Mesendoderm (in vitro differentiated cells): ENCODE results near the gene LINGO4.

ENCODE experiments used
- DNase-seq: peaks from one replicate; pipeline ENCODE4 v3.0.0; 2013
- H2AK5ac ChIP-seq: 2 replicates; pipeline ENCODE4 v1.6.1; 2013; ENCODE audit warnings: low read length, inconsistent platforms
- H2BK120ac ChIP-seq: 2 replicates; pipeline ENCODE4 v1.6.1; 2013; ENCODE audit warnings: low read depth, mild to moderate bottlenecking, low read length, moderate library complexity, mixed read lengths
- H2BK15ac ChIP-seq: replicated peaks from 2 replicates; pipeline ENCODE4 v1.6.1; 2013; ENCODE audit warnings: low read depth, mild to moderate bottlenecking, moderate library complexity
- H2BK5ac ChIP-seq: 2 replicates; pipeline ENCODE4 v1.6.1; 2013; ENCODE audit warnings: low read length, inconsistent platforms
- H3K18ac ChIP-seq: 2 replicates; pipeline ENCODE4 v1.6.1; 2013; ENCODE audit warnings: mild to moderate bottlenecking, low read length, mixed read lengths
- H3K23ac ChIP-seq: one replicate; pipeline ENCODE4 v1.6.1; 2013; ENCODE audit warnings: low read length
- H3K27ac ChIP-seq: 2 replicates; pipeline ENCODE4 v1.5.1; 2013; ENCODE audit warnings: low read depth, mild to moderate bottlenecking, inconsistent platforms, low read length, moderate library complexity
- H3K27me3 ChIP-seq: 2 replicates; pipeline ENCODE4 v1.6.1; 2013; ENCODE audit warnings: low read length, control low read depth, mild to moderate bottlenecking, inconsistent platforms; ENCODE audit not compliant: insufficient read depth, poor library complexity
- H3K36me3 ChIP-seq: 2 replicates; pipeline ENCODE4 v1.6.1; 2013; ENCODE audit warnings: low read length, inconsistent platforms; ENCODE audit not compliant: control insufficient read depth, insufficient read depth
- H3K4ac ChIP-seq: one replicate; pipeline ENCODE4 v1.6.1; 2013; ENCODE audit warnings: low read depth, mild to moderate bottlenecking, low read length, moderate library complexity
- H3K4me1 ChIP-seq: 2 replicates; pipeline ENCODE4 v1.6.1; 2013; ENCODE audit warnings: low read depth, low read length, inconsistent platforms; ENCODE audit not compliant: control insufficient read depth
- H3K4me2 ChIP-seq: 2 replicates; pipeline ENCODE4 v1.6.1; 2013; ENCODE audit warnings: low read length
- H3K4me3 ChIP-seq: 2 replicates; pipeline ENCODE4 v1.5.1; 2013; ENCODE audit warnings: mild to moderate bottlenecking, low read length
- H3K56ac ChIP-seq: one replicate; pipeline ENCODE4 v1.6.1; 2013; ENCODE audit warnings: low read length
- H3K79me1 ChIP-seq: 2 replicates; pipeline ENCODE4 v1.6.1; 2013; ENCODE audit warnings: low read length, inconsistent platforms
- H3K79me2 ChIP-seq: 2 replicates; pipeline ENCODE4 v1.6.1; 2013; ENCODE audit warnings: mild to moderate bottlenecking, low read length; ENCODE audit not compliant: control insufficient read depth, insufficient read depth
- H3K9ac ChIP-seq: 2 replicates; pipeline ENCODE4 v1.6.1; 2013; ENCODE audit warnings: low read length, inconsistent platforms
- H4K5ac ChIP-seq: one replicate; pipeline ENCODE4 v1.6.1; 2013; ENCODE audit warnings: low read length
- H4K8ac ChIP-seq: one replicate; pipeline ENCODE4 v1.6.1; 2013; ENCODE audit warnings: low read depth, mild to moderate bottlenecking, control low read depth, low read length, moderate library complexity
- WGBS: extraction: QIAGEN DNeasy Blood & Tissue Kit; methylation state at CpG from one replicate; pipeline ENCODE4 v1.1.7; 2013; ENCODE audit warnings: low lambda C conversion rate, missing lambda C conversion rate; ENCODE audit not compliant: insufficient coverage; ENCODE audit errors: extremely low coverage; 5-methylcytosine and 5-hydroxymethylcytosine counted together

The LINGO4 gene

GRCh38 chr1:151823175-151823574 lies 18.0 kb upstream of the LINGO4 start:
- Histone ChIP-seq H3K36me3 (no peaks in the 10 kb centered on the region), H3K79me2 (no peaks in the 10 kb centered on the region), H3K27me3 (no peaks in the 10 kb centered on the region), H3K9ac (no peak overlapping the region), H4K8ac (no peak overlapping the region), H2AK5ac (no peak overlapping the region), H2BK5ac (peak overlapping the region; percentile 11), H3K4me3 (no peak overlapping the region), H2BK120ac (no peak overlapping the region), H3K4me1 (peaks cover 21% of the 10 kb centered on the region), H2BK15ac (no peak overlapping the region), H3K27ac (no peak overlapping the region), H3K23ac (no peak overlapping the region), H3K4me2 (no peak overlapping the region), H3K79me1 (no peaks in the 10 kb centered on the region), H3K18ac (no peak overlapping the region), H4K5ac (no peak overlapping the region), H3K56ac (peak overlapping the region; percentile 45), H3K4ac (no peak overlapping the region)
- no CpG with 5 or more reads among the region's 8 CpGs for WGBS
- no peak for DNase-seq

DNA sequence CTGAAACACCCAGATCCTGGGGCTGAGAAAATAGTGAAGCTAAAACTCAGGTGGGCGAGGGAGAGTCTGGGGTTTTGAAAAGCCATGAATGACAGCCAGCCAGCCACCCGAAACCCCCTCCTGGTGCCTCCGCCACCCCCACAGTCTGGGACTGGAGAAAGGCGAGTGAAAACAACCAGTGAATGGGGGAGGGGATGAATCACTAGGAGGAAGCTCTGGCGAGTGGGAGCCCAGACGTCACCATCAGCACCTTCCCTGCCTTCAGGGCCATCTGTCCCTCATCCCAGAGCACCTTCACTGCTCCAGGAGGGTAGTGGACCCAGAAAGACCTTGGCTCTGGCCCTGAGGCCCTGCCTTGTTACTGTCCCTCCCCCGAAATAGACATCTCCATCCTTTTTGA lies 17.2 kb upstream of the LINGO4 start:
- Histone ChIP-seq H3K4ac (no peak overlapping the region), H3K36me3 (no peaks in the 10 kb centered on the region), H3K27me3 (no peaks in the 10 kb centered on the region), H3K27ac (no peak overlapping the region), H3K9ac (peak overlapping the region; percentile 6), H2AK5ac (no peak overlapping the region), H3K23ac (no peak overlapping the region), H3K79me1 (no peaks in the 10 kb centered on the region), H3K56ac (peak overlapping the region; percentile 56), H4K5ac (no peak overlapping the region), H4K8ac (no peak overlapping the region), H2BK5ac (peak overlapping the region; percentile 31), H2BK120ac (no peak overlapping the region), H3K4me1 (peaks cover 19% of the 10 kb centered on the region), H2BK15ac (no peak overlapping the region), H3K4me2 (no peak overlapping the region), H3K4me3 (no peak overlapping the region), H3K18ac (no peak overlapping the region), H3K79me2 (no peaks in the 10 kb centered on the region)
- WGBS, result no CpG with 5 or more reads among the region's 7 CpGs
- peak; percentile 18 for DNase-seq

DNA sequence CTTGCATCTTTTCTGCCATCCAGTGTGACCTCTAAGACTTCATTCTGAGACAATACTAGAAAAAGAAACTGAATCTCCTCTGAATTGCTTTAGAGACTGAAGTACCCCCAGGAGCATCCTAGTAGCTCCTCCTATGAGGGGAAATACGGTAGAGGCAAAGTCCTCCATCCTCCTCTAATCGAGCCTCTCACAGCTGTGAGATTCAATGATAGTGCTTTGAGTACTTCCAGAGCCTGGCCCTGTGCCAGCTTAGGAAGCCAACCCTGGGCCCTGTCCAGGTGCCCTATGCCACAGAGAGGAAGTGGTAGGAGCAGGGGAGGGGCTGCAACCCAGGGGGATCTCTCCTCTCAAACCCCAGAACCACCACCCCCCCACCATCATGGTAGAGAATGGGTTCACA lies 15.7 kb upstream of the LINGO4 start:
- no peaks in the 10 kb centered on the region for H3K36me3 ChIP-seq
- no peak overlapping the region for H3K56ac ChIP-seq
- no peak overlapping the region for H3K4ac ChIP-seq
- WGBS, result no CpG with 5 or more reads among the region's 2 CpGs
- H3K79me2 ChIP-seq, result no peaks in the 10 kb centered on the region
- no peak overlapping the region for H2BK15ac ChIP-seq
- no peak overlapping the region for H2BK120ac ChIP-seq
- H3K9ac ChIP-seq, result no peak overlapping the region
- no peak for DNase-seq
- no peak overlapping the region for H4K8ac ChIP-seq
- no peak overlapping the region for H3K23ac ChIP-seq
- no peaks in the 10 kb centered on the region for H3K27me3 ChIP-seq
- H2AK5ac ChIP-seq, result no peak overlapping the region
- H3K4me2 ChIP-seq, result no peak overlapping the region
- no peak overlapping the region for H2BK5ac ChIP-seq
- H3K27ac ChIP-seq, result no peak overlapping the region
- no peak overlapping the region for H3K18ac ChIP-seq
- no peak overlapping the region for H4K5ac ChIP-seq
- no peak overlapping the region for H3K4me3 ChIP-seq
- no peaks in the 10 kb centered on the region for H3K79me1 ChIP-seq
- H3K4me1 ChIP-seq, result peaks cover 16% of the 10 kb centered on the region

DNA sequence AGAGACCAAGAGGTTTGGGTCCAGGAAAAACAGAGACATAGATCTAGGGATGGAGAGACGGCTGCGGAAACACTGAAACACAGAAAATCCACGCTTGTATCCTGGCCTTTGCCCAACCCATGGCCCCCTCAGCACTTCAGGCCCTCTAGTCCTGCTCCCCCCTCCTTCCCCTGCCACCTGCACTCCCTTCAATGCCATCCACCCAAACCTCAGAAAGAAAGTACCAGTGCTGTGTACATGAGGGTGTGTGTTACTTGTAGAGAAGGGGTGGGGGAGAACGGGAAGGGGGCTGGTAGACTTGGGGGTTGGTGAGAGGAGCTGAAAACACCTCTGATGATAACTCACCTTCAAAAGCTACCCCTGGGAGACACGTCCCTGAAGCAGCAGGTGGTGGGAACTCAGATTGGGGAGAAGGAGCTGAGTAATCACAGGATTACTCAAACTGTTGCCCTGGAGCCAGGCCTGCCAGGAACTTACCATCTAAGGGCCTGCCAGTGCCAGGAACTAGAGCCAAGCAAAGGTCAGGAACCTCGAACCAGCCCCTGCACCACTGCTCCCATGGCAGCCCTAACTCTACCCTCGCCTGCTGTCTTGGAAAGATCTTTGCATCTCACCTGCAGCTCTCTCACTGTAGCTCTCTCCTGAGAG lies 14.9 kb upstream of the LINGO4 start:
- Histone ChIP-seq H4K5ac (no peak overlapping the region), H3K27ac (no peak overlapping the region), H3K4me2 (no peak overlapping the region), H3K56ac (no peak overlapping the region), H2BK15ac (no peak overlapping the region), H3K4me3 (no peak overlapping the region), H4K8ac (no peak overlapping the region), H3K4ac (no peak overlapping the region), H2AK5ac (no peak overlapping the region), H3K36me3 (no peaks in the 10 kb centered on the region), H2BK120ac (no peak overlapping the region), H3K27me3 (no peaks in the 10 kb centered on the region), H2BK5ac (no peak overlapping the region), H3K9ac (no peak overlapping the region), H3K4me1 (peaks cover 10% of the 10 kb centered on the region), H3K23ac (no peak overlapping the region), H3K18ac (no peak overlapping the region), H3K79me2 (no peaks in the 10 kb centered on the region), H3K79me1 (no peaks in the 10 kb centered on the region)
- WGBS, result no CpG with 5 or more reads among the region's 7 CpGs
- DNase-seq, result no peak

GRCh38 chr1:151819227-151819835 lies 14.1 kb upstream of the LINGO4 start:
- no peak overlapping the region for H3K4me2 ChIP-seq
- no peak overlapping the region for H3K27ac ChIP-seq
- H3K79me2 ChIP-seq, result no peaks in the 10 kb centered on the region
- no peak overlapping the region for H2AK5ac ChIP-seq
- H2BK15ac ChIP-seq, result no peak overlapping the region
- no peak overlapping the region for H3K23ac ChIP-seq
- H2BK120ac ChIP-seq, result no peak overlapping the region
- no CpG with 5 or more reads among the region's 12 CpGs for WGBS
- no peaks in the 10 kb centered on the region for H3K36me3 ChIP-seq
- H3K27me3 ChIP-seq, result no peaks in the 10 kb centered on the region
- no peak overlapping the region for H3K4ac ChIP-seq
- H3K4me1 ChIP-seq, result peaks cover 10% of the 10 kb centered on the region
- H3K56ac ChIP-seq, result no peak overlapping the region
- H3K4me3 ChIP-seq, result no peak overlapping the region
- DNase-seq, result no peak
- H2BK5ac ChIP-seq, result no peak overlapping the region
- H3K9ac ChIP-seq, result no peak overlapping the region
- H4K5ac ChIP-seq, result no peak overlapping the region
- no peak overlapping the region for H4K8ac ChIP-seq
- no peaks in the 10 kb centered on the region for H3K79me1 ChIP-seq
- H3K18ac ChIP-seq, result no peak overlapping the region

DNA sequence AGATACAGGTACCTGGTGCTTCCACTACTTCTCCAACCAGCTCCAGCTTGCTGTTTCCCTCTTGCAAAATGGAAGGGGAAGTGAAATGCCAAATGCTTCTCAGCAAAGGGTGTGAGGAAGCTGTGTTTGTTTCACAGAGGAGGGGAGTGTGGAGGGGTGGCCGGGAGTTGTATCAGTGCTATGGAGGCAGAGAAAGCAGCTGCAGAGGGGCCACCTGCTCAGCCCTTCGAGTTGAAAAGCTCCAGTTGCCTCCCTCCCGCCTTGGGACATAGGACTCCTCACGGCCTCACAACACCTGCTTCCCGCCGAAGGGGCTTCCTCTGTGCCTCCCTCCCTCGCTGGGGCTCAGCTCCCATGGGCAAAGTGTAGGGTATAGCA lies 12.1 kb upstream of the LINGO4 start:
- H3K56ac ChIP-seq, result no peak overlapping the region
- no peak overlapping the region for H3K27ac ChIP-seq
- no peak overlapping the region for H3K4me3 ChIP-seq
- H4K8ac ChIP-seq, result no peak overlapping the region
- no peak overlapping the region for H3K9ac ChIP-seq
- no peak overlapping the region for H4K5ac ChIP-seq
- no CpG with 5 or more reads among the region's 7 CpGs for WGBS
- H3K4me1 ChIP-seq, result peaks cover under 1% of the 10 kb centered on the region
- H3K27me3 ChIP-seq, result no peaks in the 10 kb centered on the region
- no peak overlapping the region for H3K4ac ChIP-seq
- no peak for DNase-seq
- H2BK15ac ChIP-seq, result no peak overlapping the region
- H3K23ac ChIP-seq, result no peak overlapping the region
- no peaks in the 10 kb centered on the region for H3K79me2 ChIP-seq
- H3K79me1 ChIP-seq, result no peaks in the 10 kb centered on the region
- no peak overlapping the region for H3K4me2 ChIP-seq
- H3K36me3 ChIP-seq, result no peaks in the 10 kb centered on the region
- no peak overlapping the region for H3K18ac ChIP-seq
- no peak overlapping the region for H2BK5ac ChIP-seq
- no peak overlapping the region for H2BK120ac ChIP-seq
- H2AK5ac ChIP-seq, result no peak overlapping the region
